ENCODE measurements around the gene KDM2B.
A peak's percentile ranks its signal among the peaks of the same experiment; 100 is the strongest.

KDM2B gene

GRCh38 chr12:121456551-121456950, 124.3 kb downstream of the KDM2B start:
- no peak for DNase-seq

- no peak for DNase-seq
These were observed 124.9 kb downstream of the KDM2B start for GRCh38 chr12:121455766-121456420.

GRCh38 chr12:121454921-121455320, 125.9 kb downstream of the KDM2B start:
- no peak for DNase-seq

GRCh38 chr12:121453629-121454028, 127.2 kb downstream of the KDM2B start:
- no peak for DNase-seq

- DNase-seq, result no peak
These were observed 127.8 kb downstream of the KDM2B start for GRCh38 chr12:121452985-121453360.

- DNase-seq, result no peak
These were observed 128.4 kb downstream of the KDM2B start for GRCh38 chr12:121452340-121452984.

GRCh38 chr12:121451961-121452339, 128.9 kb downstream of the KDM2B start:
- DNase-seq, result peak; percentile 49

- no peak for DNase-seq
These were observed 132.0 kb downstream of the KDM2B start for GRCh38 chr12:121448771-121449315.

GRCh38 chr12:121446750-121447149, 134.1 kb downstream of the KDM2B start:
- DNase-seq, result no peak

- DNase-seq, result no peak
These were observed 136.0 kb downstream of the KDM2B start for GRCh38 chr12:121444842-121445202.

- DNase-seq, result no peak
These were observed 136.6 kb downstream of the KDM2B start for GRCh38 chr12:121443911-121444841.

- peak; percentile 67 for DNase-seq
These were observed 137.5 kb downstream of the KDM2B start for GRCh38 chr12:121443193-121443870.

- DNase-seq, result no peak
These were observed 138.5 kb downstream of the KDM2B start for GRCh38 chr12:121442028-121442948.

GRCh38 chr12:121441555-121441954, 139.3 kb downstream of the KDM2B start:
- no peak for DNase-seq

GRCh38 chr12:121440768-121441167, 140.1 kb downstream of the KDM2B start:
- no peak for DNase-seq

- no peak for DNase-seq
These were observed 141.1 kb downstream of the KDM2B start for GRCh38 chr12:121439715-121440114.

- DNase-seq, result no peak
These were observed 141.9 kb downstream of the KDM2B start for GRCh38 chr12:121438905-121439304.

- no peak for DNase-seq
These were observed 144.1 kb downstream of the KDM2B start for GRCh38 chr12:121436706-121437105.

- DNase-seq, result no peak
These were observed 147.9 kb downstream of the KDM2B start for GRCh38 chr12:121432740-121433480.

GRCh38 chr12:121430833-121431415, 149.9 kb downstream of the KDM2B start:
- DNase-seq, result no peak

All from fibroblast of skin of back (primary cell).